Measurements from ENCODE around the gene CEP250. TPM values are rescaled to one million over a fixed set of nuclear protein-coding genes. Genes with fewer than 3 reads are reported as not detected.
"Not testable (repeated sequence)": the region's sequence is repeated elsewhere in the genome, so short reads cannot be mapped to it uniquely, and the experiment has no call there.

CEP250 gene
- total RNA-seq, 4 donors from 2014 or later = 18.8 to 55.4 (median 27.1) TPM

DNA sequence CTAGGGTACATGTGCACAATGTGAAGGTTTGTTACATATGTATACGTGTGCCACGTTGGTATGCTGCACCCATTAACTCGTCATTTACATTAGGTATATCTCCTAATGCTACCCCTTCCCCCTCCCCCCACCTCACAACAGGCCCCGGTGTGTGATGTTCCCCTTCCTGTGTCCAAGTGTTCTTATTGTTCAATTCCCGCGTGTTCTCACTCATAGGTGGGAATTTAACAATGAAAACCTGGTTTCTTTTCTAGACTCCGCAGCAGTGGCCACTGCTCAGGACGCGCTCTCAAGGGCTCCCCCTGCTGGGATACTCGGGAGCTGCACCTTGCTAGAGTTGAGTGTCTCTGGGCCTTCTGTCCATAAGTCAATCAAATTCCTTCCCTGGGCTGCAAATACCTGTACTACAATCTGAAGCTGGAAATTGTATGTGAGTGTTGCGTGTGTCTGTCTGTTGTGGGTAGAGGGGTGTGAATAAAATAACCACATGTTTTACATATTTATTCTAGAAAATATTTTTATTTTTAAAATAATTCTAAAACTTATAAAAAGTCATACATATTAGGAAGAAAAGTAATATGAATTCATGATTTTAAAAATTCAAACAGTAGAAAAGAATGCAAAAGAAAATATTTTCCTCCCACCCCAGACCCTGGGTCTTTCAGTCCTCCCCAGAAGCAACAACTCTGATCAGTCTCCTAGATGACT is 8.2 kb upstream of the CEP250 start:
- no peaks in the 10 kb centered on the region for H3K27me3 ChIP-seq
- DNase-seq (ENCODE audit: low spot score in 2 of 2) = peak; percentile 91 to 93
- 3% methylated on average over 11 of the region's 11 CpGs for WGBS

DNA sequence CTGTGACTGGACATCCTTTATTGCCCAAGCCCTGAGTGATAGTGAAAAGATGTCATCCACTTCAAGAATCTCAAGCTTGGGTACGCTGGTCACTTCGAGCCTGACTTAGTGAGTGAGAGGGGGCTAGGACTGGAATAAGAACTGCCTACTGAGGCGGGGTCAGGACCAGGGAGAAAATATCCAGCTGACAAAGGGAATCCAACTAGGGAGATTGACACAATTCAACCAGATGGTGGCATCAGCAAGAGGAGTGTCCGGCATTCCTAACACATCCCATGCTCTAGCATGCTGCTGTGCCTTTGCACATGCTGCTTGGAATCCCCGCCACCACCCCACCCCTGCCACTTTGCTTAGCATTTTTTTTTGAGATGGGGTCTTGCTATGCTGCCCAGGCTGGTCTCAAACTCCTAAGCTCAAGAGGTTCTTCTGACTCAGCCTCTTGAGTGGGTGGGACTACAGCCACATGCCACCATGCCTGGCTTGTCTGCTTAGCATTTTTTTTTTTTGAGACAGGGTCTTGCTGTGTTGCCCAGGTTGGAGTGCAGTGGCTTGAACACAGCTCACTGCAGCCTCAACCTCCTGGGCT is 6.5 kb upstream of the CEP250 start:
- no peak overlapping the region for H3K27ac ChIP-seq
- DNase-seq (ENCODE audit: low spot score in 2 of 2) = no peak
- 90% methylated on average over 5 of the region's 5 CpGs for WGBS
- H3K27me3 ChIP-seq = no peaks in the 10 kb centered on the region
- no peak overlapping the region for H3K4me3 ChIP-seq
- H3K9me3 ChIP-seq = no peaks in the 10 kb centered on the region
- H3K4me1 ChIP-seq = peaks cover 23% of the 10 kb centered on the region
- no peak for TF ChIP-seq POLR2A (IDR thresholded peaks at IDR 0.05)
- TF ChIP-seq, protein P1, sequence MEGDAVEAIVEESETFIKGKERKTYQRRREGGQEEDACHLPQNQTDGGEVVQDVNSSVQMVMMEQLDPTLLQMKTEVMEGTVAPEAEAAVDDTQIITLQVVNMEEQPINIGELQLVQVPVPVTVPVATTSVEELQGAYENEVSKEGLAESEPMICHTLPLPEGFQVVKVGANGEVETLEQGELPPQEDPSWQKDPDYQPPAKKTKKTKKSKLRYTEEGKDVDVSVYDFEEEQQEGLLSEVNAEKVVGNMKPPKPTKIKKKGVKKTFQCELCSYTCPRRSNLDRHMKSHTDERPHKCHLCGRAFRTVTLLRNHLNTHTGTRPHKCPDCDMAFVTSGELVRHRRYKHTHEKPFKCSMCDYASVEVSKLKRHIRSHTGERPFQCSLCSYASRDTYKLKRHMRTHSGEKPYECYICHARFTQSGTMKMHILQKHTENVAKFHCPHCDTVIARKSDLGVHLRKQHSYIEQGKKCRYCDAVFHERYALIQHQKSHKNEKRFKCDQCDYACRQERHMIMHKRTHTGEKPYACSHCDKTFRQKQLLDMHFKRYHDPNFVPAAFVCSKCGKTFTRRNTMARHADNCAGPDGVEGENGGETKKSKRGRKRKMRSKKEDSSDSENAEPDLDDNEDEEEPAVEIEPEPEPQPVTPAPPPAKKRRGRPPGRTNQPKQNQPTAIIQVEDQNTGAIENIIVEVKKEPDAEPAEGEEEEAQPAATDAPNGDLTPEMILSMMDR (IDR thresholded peaks at IDR 0.05) = no peak
- TF ChIP-seq EP300 (IDR thresholded peaks at IDR 0.05) = no peak
- TF ChIP-seq POLR2AphosphoS5 (IDR thresholded peaks at IDR 0.05) = no peak
- H3K36me3 ChIP-seq = no peaks in the 10 kb centered on the region

More for the DNA sequence above, 8.2 kb upstream of the CEP250 start:
- H3K4me1 ChIP-seq = peaks cover 15% of the 10 kb centered on the region
- peak overlapping the region; percentile 41 for H3K4me3 ChIP-seq
- H3K9me3 ChIP-seq = no peaks in the 10 kb centered on the region
- no peaks in the 10 kb centered on the region for H3K36me3 ChIP-seq
- TF ChIP-seq, protein P1 (IDR thresholded peaks at IDR 0.05) = peak; percentile 87 to 99
- TF ChIP-seq POLR2AphosphoS5 (IDR thresholded peaks at IDR 0.05) (no peak), EP300 (IDR thresholded peaks at IDR 0.05) (no peak)
- H3K27ac ChIP-seq = no peak overlapping the region

DNA sequence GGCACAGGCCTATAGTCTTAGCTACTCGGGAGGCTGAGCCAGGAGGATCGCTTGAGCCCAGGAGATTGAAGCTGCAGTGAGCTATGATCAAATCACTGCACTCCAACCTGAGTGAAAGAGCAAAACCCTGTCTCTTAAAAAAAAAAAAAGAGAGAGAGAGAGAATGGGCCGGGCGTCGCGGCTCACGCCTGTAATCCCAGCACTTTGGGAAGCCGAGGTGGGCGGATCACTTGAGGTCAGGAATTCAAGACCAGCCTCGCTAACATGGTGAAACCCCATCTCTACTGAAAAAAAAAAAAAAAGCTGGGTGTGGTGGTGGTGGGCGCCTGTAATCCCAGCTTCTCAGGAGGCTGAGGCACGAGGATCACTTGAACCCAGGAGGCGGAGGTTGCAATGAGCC is 5.5 kb upstream of the CEP250 start:
- not testable (repeated sequence) for H3K27me3 ChIP-seq; H3K36me3 ChIP-seq; H3K9me3 ChIP-seq; DNase-seq (ENCODE audit: low spot score in 2 of 2); H3K4me3 ChIP-seq; H3K27ac ChIP-seq
- H3K4me1 ChIP-seq = peaks cover 29% of the 10 kb centered on the region
- WGBS = 88% methylated on average over 13 of the region's 13 CpGs

DNA sequence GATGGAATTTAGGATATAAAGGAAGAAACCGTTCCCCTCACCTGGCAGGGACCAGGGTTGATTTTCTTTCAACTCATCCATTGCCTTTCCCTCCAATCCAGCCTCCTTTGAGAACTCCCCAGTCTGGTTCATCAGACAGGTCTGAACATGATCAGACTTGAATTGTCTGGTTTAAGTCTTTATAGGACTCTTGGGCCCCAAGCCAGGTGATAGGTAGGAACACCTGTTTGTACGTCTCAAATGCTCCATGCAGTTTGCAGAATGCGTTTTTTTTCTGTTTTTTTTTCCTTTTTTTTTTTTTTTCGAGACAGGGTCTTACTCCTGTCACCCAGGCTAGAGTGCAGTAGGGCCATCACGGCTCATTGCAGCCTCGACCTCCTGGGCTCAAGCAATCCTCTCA is 4.1 kb upstream of the CEP250 start:
- no peak for DNase-seq (ENCODE audit: low spot score in 2 of 2)
- no peaks in the 10 kb centered on the region for H3K36me3 ChIP-seq
- H3K27ac ChIP-seq = peak overlapping the region; percentile 54
- peaks cover 35% of the 10 kb centered on the region for H3K4me1 ChIP-seq
- WGBS = 47% methylated on average over 6 of the region's 6 CpGs
- no peak overlapping the region for H3K4me3 ChIP-seq
- H3K9me3 ChIP-seq = no peaks in the 10 kb centered on the region
- TF ChIP-seq POLR2A (IDR thresholded peaks at IDR 0.05) = no peak
- peak in 1 of 3 donors; percentile 66 for TF ChIP-seq POLR2AphosphoS5 (IDR thresholded peaks at IDR 0.05)
- no peaks in the 10 kb centered on the region for H3K27me3 ChIP-seq

DNA sequence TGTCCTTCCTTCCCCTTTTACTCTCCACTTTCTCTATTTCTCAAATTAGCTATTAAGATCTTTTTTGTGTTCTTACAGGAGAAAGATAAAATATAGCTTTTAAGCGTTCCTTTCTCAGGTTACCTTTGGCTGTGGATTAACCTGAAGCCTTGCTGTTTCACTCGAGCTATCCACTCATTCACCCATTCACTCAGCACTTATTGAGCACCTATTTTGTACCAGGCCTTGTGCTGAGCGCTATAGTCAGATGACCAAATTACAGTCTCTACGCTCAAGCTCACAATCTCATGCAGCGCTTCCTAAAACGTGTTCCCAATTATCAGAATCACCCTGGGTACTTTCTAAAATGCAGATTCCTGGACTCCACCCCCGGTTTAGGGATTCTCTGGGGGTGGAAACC is 1.8 kb upstream of the CEP250 start:
- no peak for DNase-seq (ENCODE audit: low spot score in 2 of 2)
- Histone ChIP-seq H3K9me3 (no peaks in the 10 kb centered on the region), H3K36me3 (no peaks in the 10 kb centered on the region), H3K4me1 (peaks cover 37% of the 10 kb centered on the region), H3K27me3 (no peaks in the 10 kb centered on the region), H3K27ac (peak overlapping the region; percentile 97), H3K4me3 (no peak overlapping the region)
- TF ChIP-seq, protein P1 (IDR thresholded peaks at IDR 0.05) = no peak
- TF ChIP-seq EP300 (IDR thresholded peaks at IDR 0.05) (no peak), POLR2AphosphoS5 (IDR thresholded peaks at IDR 0.05) (no peak), POLR2A (IDR thresholded peaks at IDR 0.05) (no peak)
- 88% methylated on average over 7 of the region's 7 CpGs for WGBS

DNA sequence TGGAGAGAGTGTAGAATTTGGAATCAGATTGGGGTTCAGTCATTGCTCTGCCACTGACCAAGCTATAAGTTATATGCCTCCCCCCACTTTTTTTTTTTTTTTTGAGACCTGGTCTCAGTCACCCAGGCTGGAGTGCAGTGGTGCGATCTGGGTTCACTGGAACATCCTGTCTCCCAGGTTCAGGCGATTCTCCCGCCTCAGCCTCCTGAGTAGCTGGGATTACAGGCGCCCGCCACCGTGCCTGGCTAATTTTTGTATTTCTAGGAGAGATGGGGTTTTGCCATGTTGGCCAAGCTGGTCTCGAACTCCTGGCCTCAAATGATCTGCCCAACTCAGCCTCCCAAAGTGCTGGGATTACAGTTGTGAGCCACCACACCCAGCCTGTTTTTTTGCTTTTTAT is 1.3 kb downstream of the CEP250 start:
- DNase-seq (ENCODE audit: low spot score in 2 of 2); H3K27ac ChIP-seq; H3K36me3 ChIP-seq; H3K4me3 ChIP-seq; H3K27me3 ChIP-seq; H3K9me3 ChIP-seq: not testable (repeated sequence)
- peaks cover 27% of the 10 kb centered on the region for H3K4me1 ChIP-seq
- WGBS = 97% methylated on average over 7 of the region's 7 CpGs

DNA sequence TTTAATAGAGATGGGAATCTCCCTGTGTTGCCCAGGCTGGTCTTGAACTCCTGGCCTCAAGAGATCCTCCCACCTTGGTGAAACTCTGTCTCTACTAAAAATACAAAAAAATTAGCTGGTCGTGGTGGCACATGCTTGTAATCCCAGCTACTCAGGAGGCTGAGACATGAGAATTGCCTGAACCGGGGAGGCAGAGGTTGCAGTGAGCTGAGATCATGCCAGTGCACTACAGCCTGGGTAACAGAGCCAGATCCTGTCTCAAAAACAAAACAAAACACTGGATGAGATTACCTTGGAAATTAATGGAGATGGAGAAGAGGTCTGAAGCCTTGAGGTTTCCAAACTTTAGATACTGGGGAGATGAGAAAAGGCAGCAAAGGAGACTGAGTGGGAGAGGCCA is 2.1 kb downstream of the CEP250 start:
- H3K27me3 ChIP-seq; H3K4me3 ChIP-seq; H3K27ac ChIP-seq; DNase-seq (ENCODE audit: low spot score in 2 of 2); H3K9me3 ChIP-seq: not testable (repeated sequence)
- WGBS = 88% methylated on average over 2 of the region's 2 CpGs
- H3K36me3 ChIP-seq = peaks cover 13% of the 10 kb centered on the region
- peaks cover 23% of the 10 kb centered on the region for H3K4me1 ChIP-seq

All from suprapubic skin (tissue), 4 donors.